GM15510 (cell line): Measurements from ENCODE around the gene SMG6.

Source experiments
- POLR2A ChIP-seq: IDR thresholded peaks from 3 replicates; pipeline ENCODE4 v1.6.1; 2011; ENCODE audit warnings: borderline replicate concordance; ENCODE audit not compliant: insufficient read length; ENCODE audit errors: extremely low read depth

The SMG6 gene

DNA sequence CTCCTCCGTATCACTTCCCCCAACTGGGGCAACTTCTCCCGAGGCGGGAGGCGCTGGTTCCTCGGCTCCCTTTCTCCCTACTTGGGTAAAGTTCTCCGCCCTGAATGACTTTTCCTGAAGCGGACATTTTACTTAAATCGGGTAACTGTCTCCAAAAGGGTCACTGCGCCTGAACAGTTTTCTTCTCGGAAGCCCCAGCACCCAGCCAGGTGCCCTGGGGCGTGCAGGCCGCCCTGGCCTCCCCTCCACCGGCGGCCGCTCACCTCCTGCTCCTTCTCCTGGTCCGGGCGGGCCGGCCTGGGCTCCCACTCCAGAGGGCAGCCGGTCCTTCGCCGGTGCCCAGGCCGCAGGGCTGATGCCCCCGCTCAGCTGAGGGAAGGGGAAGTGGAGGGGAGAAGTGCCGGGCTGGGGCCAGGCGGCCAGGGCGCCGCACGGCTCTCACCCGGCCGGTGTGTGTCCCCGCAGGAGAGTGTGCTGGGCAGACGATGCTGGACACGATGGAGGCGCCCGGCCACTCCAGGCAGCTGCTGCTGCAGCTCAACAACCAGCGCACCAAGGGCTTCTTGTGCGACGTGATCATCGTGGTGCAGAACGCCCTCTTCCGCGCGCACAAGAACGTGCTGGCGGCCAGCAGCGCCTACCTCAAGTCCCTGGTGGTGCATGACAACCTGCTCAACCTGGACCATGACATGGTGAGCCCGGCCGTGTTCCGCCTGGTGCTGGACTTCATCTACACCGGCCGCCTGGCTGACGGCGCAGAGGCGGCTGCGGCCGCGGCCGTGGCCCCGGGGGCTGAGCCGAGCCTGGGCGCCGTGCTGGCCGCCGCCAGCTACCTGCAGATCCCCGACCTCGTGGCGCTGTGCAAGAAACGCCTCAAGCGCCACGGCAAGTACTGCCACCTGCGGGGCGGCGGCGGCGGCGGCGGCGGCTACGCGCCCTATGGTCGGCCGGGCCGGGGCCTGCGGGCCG, 247.1 kb downstream of the SMG6 start:
- peak; percentile 29 for TF ChIP-seq POLR2A

- TF ChIP-seq POLR2A, result peak; percentile 62
These were observed 248.0 kb downstream of the SMG6 start for GRCh38 chr17:2055292-2056205.

GRCh38 chr17:2054512-2055291, 248.9 kb downstream of the SMG6 start, which contains the start of gene HIC1:
HIC1 (plus strand) TSS chr17:2055103; CDS start chr17:2056691, 1,588 bp downstream.
- TF ChIP-seq POLR2A, result peak; percentile 85

- TF ChIP-seq POLR2A, result no peak
These were observed 249.4 kb downstream of the SMG6 start for GRCh38 chr17:2054262-2054511.

GRCh38 chr17:2053380-2054261, 250.0 kb downstream of the SMG6 start:
- TF ChIP-seq POLR2A, result no peak

DNA sequence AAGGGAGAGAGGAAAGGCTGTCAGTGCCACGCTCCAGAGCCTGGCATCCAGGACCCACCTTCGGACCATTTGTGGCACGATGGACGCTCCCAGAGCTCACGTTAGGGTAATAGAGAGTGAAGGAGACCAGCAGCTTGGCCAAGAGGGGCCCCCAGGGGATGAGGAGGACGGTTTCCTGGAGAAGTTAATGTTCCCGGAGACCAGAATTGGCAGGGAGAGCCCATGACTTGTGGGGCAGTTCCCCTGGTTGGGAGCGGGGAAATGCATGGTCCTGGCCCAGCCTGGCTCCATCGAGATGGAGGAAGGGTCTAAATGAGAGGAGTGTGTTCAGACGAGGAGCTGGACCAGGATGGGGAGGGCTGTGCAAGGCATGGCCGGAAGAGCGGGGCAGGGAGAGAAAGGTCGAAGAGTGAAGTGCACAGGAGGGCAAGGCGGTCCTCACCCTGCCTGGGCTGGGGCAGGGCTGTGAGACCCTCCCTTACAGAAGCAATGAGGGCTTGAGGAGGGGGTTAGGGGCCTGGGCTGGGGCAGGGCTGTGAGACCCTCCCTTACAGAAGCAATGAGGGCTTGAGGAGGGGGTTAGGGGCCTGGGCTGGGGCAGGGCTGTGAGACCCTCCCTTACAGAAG, 251.5 kb downstream of the SMG6 start:
- no peak for TF ChIP-seq POLR2A

- no peak for TF ChIP-seq POLR2A
These were observed 252.3 kb downstream of the SMG6 start for GRCh38 chr17:2051061-2051932.

DNA sequence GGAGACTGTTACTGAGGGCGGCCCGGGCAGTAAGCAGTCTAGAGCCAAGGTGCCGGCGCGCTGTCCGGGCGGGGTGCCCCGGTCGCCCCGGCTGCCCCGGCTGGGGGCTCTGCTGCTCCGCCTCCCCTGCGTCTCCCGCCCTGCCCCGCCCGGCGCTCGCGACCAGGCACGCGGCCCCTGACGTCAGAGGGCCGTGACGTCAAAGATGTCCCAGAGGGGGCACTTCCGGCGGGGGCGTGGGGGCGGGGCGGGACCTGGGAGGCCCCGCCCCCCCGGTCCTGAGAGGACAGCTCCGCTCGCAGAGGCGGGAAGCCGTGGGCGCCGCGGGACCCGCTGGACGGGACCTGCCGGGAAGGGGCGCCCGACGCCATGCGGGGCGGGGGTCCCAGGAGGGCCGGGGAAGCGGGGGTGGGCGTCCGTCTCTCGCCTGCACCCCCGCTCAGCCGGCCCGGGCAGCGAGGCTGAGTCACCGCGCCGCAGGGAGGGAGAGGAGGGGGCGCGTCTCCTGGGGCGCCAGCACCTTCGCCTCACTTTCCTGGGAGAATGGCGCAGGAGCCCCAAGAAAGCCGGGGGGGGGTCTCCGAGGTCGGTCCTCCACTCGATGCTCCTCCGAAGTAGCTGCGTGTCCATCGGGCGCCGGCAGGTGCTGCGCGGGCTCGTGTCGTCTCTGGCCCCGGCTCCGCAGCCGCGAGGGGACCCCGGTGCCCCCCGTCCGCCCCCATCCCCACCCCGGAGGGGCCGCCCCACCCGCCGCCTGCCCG, 253.1 kb downstream of the SMG6 start:
- TF ChIP-seq POLR2A, result no peak

- TF ChIP-seq POLR2A, result no peak
These were observed 254.0 kb downstream of the SMG6 start for GRCh38 chr17:2049333-2050299.

DNA sequence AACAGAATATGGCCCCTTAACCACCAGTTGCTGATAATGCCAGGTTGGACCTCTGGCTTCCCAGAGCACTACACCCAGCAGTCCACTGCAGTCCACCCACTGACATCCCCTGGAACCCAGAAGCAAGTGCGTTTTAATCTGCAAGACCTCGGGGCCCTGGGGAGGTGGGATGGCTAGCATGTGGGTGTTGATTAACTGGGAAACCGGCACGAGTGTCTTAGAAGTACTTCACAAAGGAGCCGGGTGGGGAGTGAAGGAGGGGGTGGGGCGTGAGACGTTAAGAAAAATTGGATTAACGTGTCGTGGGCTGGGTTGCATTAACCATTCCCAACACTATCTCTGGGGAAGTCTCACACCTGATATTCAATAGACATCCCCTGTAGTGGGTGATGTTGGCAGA, 254.8 kb downstream of the SMG6 start:
- TF ChIP-seq POLR2A, result no peak

GRCh38 chr17:2047590-2047989, 256.0 kb downstream of the SMG6 start:
- no peak for TF ChIP-seq POLR2A

DNA sequence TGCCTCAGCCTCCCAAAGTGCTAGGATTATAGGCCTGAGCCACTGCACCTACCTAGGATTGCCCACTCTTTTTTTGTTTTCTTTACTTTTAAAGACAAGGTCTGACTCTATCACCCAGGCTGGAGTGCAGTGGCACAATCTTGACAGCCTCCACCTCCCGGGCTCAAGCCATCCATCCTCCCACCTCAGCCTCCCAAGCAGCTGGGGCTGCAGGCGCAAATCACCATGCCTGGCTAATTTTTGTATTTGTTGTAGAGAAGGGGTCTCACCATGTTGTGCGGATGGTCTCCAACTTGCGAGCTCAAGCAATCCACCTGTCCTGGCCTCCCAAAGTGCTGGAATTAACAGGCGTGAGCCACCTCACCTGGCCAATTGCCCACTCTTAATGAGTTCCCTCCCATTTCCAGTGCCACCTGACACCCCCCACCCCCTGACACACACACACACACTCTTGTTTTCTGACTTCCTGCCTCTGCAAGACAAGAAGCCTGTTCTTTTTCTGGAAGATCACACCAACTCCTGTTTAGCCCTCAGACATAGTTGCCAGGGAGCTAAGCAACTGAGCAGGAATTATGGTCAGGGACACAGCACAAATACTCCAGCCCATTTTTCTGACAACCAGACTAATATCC, 259.2 kb downstream of the SMG6 start:
- TF ChIP-seq POLR2A, result no peak
